GM12865 (cell line): ENCODE measurements around the gene RASGRP1.

Experiments used
- DNase-seq: peaks from one replicate; pipeline ENCODE4 v3.0.0; 2010; ENCODE audit warnings: low read depth
- H3K4me3 ChIP-seq: 2 replicates; pipeline ENCODE4 v1.5.1; 2011; ENCODE audit warnings: mild to moderate bottlenecking, low read depth, low read length, control low read depth
- TF ChIP-seq, protein P1 (sequence below): IDR thresholded peaks from 2 replicates; pipeline ENCODE4 v1.5.1; 2011; ENCODE audit warnings: low read length, control low read depth, low read depth, inconsistent platforms; ENCODE audit not compliant: insufficient read depth; ENCODE audit errors: missing control alignments

The RASGRP1 gene

GRCh38 chr15:38461066-38461833, 103.4 kb downstream of the RASGRP1 start:
- TF ChIP-seq, protein P1, sequence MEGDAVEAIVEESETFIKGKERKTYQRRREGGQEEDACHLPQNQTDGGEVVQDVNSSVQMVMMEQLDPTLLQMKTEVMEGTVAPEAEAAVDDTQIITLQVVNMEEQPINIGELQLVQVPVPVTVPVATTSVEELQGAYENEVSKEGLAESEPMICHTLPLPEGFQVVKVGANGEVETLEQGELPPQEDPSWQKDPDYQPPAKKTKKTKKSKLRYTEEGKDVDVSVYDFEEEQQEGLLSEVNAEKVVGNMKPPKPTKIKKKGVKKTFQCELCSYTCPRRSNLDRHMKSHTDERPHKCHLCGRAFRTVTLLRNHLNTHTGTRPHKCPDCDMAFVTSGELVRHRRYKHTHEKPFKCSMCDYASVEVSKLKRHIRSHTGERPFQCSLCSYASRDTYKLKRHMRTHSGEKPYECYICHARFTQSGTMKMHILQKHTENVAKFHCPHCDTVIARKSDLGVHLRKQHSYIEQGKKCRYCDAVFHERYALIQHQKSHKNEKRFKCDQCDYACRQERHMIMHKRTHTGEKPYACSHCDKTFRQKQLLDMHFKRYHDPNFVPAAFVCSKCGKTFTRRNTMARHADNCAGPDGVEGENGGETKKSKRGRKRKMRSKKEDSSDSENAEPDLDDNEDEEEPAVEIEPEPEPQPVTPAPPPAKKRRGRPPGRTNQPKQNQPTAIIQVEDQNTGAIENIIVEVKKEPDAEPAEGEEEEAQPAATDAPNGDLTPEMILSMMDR = no peak
- DNase-seq = peak; percentile 42
- H3K4me3 ChIP-seq = no peak overlapping the region

- no peak for DNase-seq
- no peak overlapping the region for H3K4me3 ChIP-seq
- TF ChIP-seq, protein P1 = no peak
Observed at GRCh38 chr15:38460543-38460942, 104.1 kb downstream of the RASGRP1 start.

DNA sequence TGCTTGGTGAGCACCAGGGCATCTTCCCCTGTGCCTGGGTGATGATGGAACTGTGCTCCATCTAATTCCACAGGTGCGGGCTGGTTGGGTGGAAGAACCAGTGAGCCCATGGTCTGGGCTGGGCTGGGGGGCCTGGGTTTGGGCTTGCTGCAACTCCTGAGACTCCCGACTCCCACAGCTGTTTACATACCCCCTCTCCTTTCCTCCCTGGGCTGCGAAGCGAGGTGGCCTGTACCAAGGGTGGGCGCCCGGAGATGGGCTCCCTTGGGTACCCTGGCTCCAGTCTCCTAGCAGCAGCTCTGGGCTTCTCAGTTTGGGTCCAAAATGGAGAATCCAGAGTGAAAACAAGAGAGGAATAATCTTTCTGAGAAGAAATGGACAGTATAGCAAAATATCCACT, 105.1 kb downstream of the RASGRP1 start:
- H3K4me3 ChIP-seq = no peak overlapping the region
- no peak for DNase-seq
- TF ChIP-seq, protein P1 = no peak

DNA sequence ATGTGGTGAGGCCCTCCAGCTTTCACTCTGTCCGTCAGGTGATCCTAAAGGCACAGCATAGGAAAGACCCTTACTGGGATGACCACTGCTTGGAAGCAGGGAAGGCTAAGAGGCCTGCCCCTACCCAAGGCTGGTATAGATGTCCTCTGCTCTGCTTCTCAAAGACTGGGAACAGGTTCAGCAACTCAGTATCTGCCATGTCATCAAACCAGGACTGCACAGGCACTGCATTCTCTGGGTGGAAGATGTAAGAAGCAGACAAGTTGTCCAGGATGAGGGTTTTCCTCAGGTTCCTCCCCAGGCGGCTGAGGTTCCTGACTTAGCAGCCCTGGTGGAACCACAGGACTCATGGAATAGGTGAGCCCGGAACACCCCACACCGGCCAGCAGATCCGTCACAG, 106.0 kb downstream of the RASGRP1 start:
- TF ChIP-seq, protein P1 = no peak
- H3K4me3 ChIP-seq = no peak overlapping the region
- no peak for DNase-seq

GRCh38 chr15:38455092-38455491, 109.5 kb downstream of the RASGRP1 start:
- DNase-seq = no peak
- H3K4me3 ChIP-seq = peak overlapping the region; percentile 99
- TF ChIP-seq, protein P1 = no peak

DNA sequence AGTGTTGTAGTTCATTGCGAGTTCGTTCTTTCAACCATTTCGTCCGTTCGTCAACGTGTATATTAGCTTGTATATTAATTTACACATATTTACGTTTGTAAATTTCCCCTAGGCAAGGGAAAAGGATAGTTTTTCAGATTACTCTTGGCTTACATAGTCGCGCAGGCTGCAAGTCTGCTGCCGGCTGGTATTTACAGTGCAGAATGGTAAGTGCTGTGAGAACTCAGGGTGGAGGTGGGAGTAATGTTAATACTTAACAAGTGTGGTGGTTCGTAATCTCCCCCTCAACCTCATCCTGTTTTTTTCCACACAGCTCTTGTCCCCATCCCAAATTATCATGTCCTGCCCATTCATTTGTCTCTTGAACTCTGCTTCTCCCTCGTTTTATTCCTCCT, 109.9 kb downstream of the RASGRP1 start:
- H3K4me3 ChIP-seq = peak overlapping the region; percentile 99
- no peak for DNase-seq
- TF ChIP-seq, protein P1 = no peak

GRCh38 chr15:38453971-38454695, 110.5 kb downstream of the RASGRP1 start, which contains the start of gene FAM98B:
Gene FAM98B (plus strand): TSS chr15:38454127. CDS start chr15:38454162, 35 bp downstream.
- DNase-seq = peak; percentile 94
- TF ChIP-seq, protein P1 = no peak
- peak within 1 kb of the TSS; percentile 99 for H3K4me3 ChIP-seq
